OCI-LY1 (cell line): Measurements from ENCODE around the gene CAPN12.
"Not testable (repeated sequence)": the region's sequence is repeated elsewhere in the genome, so short reads cannot be mapped to it uniquely, and the experiment has no call there.

Experiments
- CTCF ChIP-seq: fragments of 200-600 bp; sonication (generic), shearing (Covaris generic); IDR thresholded peaks from 2 replicates; pipeline ENCODE4 v1.5.1; 2017; ENCODE audit warnings: mild to moderate bottlenecking, antibody characterized with exemption, low read length, moderate library complexity, mixed read lengths
- EZH2 ChIP-seq: fragments of 200-600 bp; sonication (generic), shearing (Covaris generic); IDR thresholded peaks from 2 replicates; pipeline ENCODE4 v1.8.0; 2017; ENCODE audit warnings: borderline replicate concordance, mixed run types, mild to moderate bottlenecking, antibody characterized with exemption, low read length, moderate library complexity, mixed read lengths

GRCh38 chr19:38771569-38771968 lies 27.3 kb upstream of the CAPN12 start:
- TF ChIP-seq CTCF, EZH2: not testable (repeated sequence)
